Endodermal cell (in vitro differentiated cells): ENCODE measurements around the gene RASA2. TPM values are rescaled to one million over a fixed set of nuclear protein-coding genes. Genes with fewer than 3 reads are reported as not detected.

Experiments used
- DNase-seq: peaks from one replicate; pipeline ENCODE4 v3.0.0-alpha.2; 2017
- H3K27ac ChIP-seq: 2 replicates; pipeline ENCODE4 v1.5.1; 2013; ENCODE audit warnings: mild to moderate bottlenecking, low read depth, low read length, moderate library complexity
- H3K27me3 ChIP-seq: 2 replicates; pipeline ENCODE4 v1.6.1; 2013; ENCODE audit warnings: mild to moderate bottlenecking, low read length, moderate library complexity; ENCODE audit not compliant: insufficient read depth, control insufficient read depth, poor library complexity, severe bottlenecking
- H3K36me3 ChIP-seq: 2 replicates; pipeline ENCODE4 v1.7.0; 2013; ENCODE audit warnings: mild to moderate bottlenecking, low read length, moderate library complexity; ENCODE audit not compliant: control insufficient read depth, insufficient read depth
- H3K4me1 ChIP-seq: one replicate; pipeline ENCODE4 v1.7.0; 2013; ENCODE audit warnings: low read length; ENCODE audit not compliant: control insufficient read depth, insufficient read depth
- H3K4me3 ChIP-seq: 2 replicates; pipeline ENCODE4 v1.5.1; 2013; ENCODE audit warnings: mild to moderate bottlenecking, low read length, moderate library complexity
- H3K9ac ChIP-seq: 2 replicates; pipeline ENCODE4 v1.6.1; 2013; ENCODE audit warnings: mild to moderate bottlenecking, low read length, moderate library complexity; ENCODE audit not compliant: poor library complexity, severe bottlenecking; ENCODE audit errors: extremely low read depth
- H3K9me3 ChIP-seq: 2 replicates; pipeline ENCODE4 v1.6.1; 2013; ENCODE audit warnings: mild to moderate bottlenecking, low read length, moderate library complexity; ENCODE audit not compliant: control insufficient read depth
- H3K27ac Mint-ChIP-seq: 2 replicates; pipeline ENCODE4 v1.8.0; 2020; ENCODE audit warnings: mixed read lengths
- H3K27me3 Mint-ChIP-seq: 2 replicates; pipeline ENCODE4 v1.8.0; 2021; ENCODE audit warnings: mild to moderate bottlenecking, mixed read lengths; ENCODE audit not compliant: insufficient read depth
- H3K36me3 Mint-ChIP-seq: 2 replicates; pipeline ENCODE4 v1.8.0; 2020; ENCODE audit warnings: low read depth, mixed read lengths
- H3K4me1 Mint-ChIP-seq: 2 replicates; pipeline ENCODE4 v1.8.0; 2020; ENCODE audit warnings: mixed read lengths
- H3K4me3 Mint-ChIP-seq: 2 replicates; pipeline ENCODE4 v1.8.0; 2020; ENCODE audit warnings: mild to moderate bottlenecking, moderate library complexity, mixed read lengths
- H3K9me3 Mint-ChIP-seq: 2 replicates; pipeline ENCODE4 v1.8.0; 2020; ENCODE audit warnings: mild to moderate bottlenecking, mixed read lengths
- WGBS, 2 experiments: methylation state at CpG; one replicate each; pipeline versions ENCODE4 v1.1.5 to v1.1.7; 2013; ENCODE audit warnings: missing lambda C conversion rate in 2 of 2, mixed read lengths in 1 of 2; ENCODE audit not compliant: insufficient coverage in 1 of 2, insufficient read length in 1 of 2; 5-methylcytosine and 5-hydroxymethylcytosine counted together
- total RNA-seq, 2 donors: library from RNA; stranded (reverse); fragmentation: NEBNext Ultra II Directional in 1 of 2; extraction: Animal tissue kit (Norgen Biotek cat#: 25700) in 1 of 2; gene quantifications; 2 replicates in 1 of 2; 3 replicates in 1 of 2; pipeline ENCODE4 v1.2.1, GENCODE V29; 2021
- TF ChIP-seq, protein P1 (sequence below): fragments of 200-600 bp; sonication (generic); conservative IDR thresholded peaks from 2 replicates; pipeline ENCODE4 v1.5.0; 2021; ENCODE audit warnings: antibody characterized with exemption, mild to moderate bottlenecking

Gene RASA2
- total RNA-seq, 2 donors from 2014 or later, result 20.5 to 25.0 TPM

DNA sequence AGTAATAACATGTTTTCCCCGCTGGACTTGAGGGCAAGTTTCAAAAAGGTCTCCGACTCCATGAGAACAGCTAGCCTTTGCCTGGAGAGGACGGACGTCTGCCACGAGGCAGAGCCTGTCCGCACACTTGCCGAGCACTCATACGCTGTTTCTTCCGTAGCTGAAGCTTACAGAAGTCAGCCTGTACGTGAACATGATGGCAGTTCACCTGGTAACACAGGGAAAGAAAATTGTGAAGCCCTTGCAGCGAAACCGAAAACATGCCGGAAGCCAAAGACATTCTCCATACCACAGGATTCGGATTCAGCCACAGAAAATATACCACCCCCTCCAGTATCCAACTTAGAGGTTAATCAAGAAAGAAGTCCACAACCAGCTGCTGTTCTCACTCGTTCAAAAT is 43.9 kb upstream of the RASA2 start:
- no peak overlapping the region for H3K27ac Mint-ChIP-seq
- H3K4me1 Mint-ChIP-seq, result peaks cover 5% of the 10 kb centered on the region
- no peaks in the 10 kb centered on the region for H3K4me1 ChIP-seq
- H3K27ac ChIP-seq, result no peak overlapping the region
- H3K27me3 ChIP-seq, result no peaks in the 10 kb centered on the region
- WGBS, 2 experiments, result 93 to 95% methylated on average over 11 to 15 of the region's 15 CpGs
- TF ChIP-seq, protein P1, sequence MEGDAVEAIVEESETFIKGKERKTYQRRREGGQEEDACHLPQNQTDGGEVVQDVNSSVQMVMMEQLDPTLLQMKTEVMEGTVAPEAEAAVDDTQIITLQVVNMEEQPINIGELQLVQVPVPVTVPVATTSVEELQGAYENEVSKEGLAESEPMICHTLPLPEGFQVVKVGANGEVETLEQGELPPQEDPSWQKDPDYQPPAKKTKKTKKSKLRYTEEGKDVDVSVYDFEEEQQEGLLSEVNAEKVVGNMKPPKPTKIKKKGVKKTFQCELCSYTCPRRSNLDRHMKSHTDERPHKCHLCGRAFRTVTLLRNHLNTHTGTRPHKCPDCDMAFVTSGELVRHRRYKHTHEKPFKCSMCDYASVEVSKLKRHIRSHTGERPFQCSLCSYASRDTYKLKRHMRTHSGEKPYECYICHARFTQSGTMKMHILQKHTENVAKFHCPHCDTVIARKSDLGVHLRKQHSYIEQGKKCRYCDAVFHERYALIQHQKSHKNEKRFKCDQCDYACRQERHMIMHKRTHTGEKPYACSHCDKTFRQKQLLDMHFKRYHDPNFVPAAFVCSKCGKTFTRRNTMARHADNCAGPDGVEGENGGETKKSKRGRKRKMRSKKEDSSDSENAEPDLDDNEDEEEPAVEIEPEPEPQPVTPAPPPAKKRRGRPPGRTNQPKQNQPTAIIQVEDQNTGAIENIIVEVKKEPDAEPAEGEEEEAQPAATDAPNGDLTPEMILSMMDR, result no peak
- H3K4me3 Mint-ChIP-seq, result no peak overlapping the region
- H3K4me3 ChIP-seq, result no peak overlapping the region
- H3K9ac ChIP-seq, result no peak overlapping the region
- H3K36me3 Mint-ChIP-seq, result peaks cover 38% of the 10 kb centered on the region
- DNase-seq, result no peak
- H3K9me3 ChIP-seq, result no peaks in the 10 kb centered on the region
- no peaks in the 10 kb centered on the region for H3K9me3 Mint-ChIP-seq
- peaks cover 34% of the 10 kb centered on the region for H3K36me3 ChIP-seq
- H3K27me3 Mint-ChIP-seq, result no peaks in the 10 kb centered on the region

DNA sequence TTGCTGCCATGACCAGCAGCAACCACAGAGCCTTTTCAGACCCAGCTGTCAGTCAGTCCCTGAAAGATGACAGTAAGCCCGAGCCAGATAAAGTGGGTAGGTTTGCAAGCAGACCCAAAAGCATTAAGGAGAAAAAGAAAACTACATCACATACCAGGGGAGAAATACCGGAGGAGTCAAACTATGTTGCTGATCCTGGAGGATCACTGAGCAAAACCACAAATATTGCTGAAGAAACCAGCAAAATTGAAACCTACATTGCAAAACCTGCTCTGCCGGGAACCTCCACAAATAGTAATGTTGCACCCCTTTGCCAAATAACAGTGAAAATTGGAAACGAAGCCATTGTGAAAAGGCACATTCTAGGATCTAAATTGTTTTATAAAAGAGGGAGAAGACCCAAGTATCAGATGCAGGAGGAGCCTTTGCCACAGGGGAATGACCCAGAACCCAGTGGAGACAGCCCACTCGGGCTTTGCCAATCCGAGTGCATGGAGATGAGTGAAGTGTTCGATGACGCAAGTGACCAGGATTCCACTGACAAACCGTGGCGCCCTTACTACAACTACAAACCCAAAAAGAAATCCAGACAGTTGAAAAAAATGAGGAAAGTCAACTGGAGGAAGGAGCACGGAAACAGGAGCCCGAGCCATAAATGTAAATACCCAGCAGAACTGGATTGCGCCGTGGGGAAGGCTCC is 42.1 kb upstream of the RASA2 start:
- H3K9ac ChIP-seq, result no peak overlapping the region
- DNase-seq, result no peak
- Mint-ChIP-seq H3K4me1 (peaks cover 5% of the 10 kb centered on the region), H3K9me3 (no peaks in the 10 kb centered on the region), H3K36me3 (peaks cover 38% of the 10 kb centered on the region), H3K4me3 (no peak overlapping the region), H3K27me3 (no peaks in the 10 kb centered on the region), H3K27ac (no peak overlapping the region)
- WGBS, 2 experiments, result 92 to 94% methylated on average over 7 to 14 of the region's 14 CpGs
- peaks cover 34% of the 10 kb centered on the region for H3K36me3 ChIP-seq
- H3K27ac ChIP-seq, result no peak overlapping the region
- no peaks in the 10 kb centered on the region for H3K27me3 ChIP-seq
- H3K4me1 ChIP-seq, result no peaks in the 10 kb centered on the region
- no peaks in the 10 kb centered on the region for H3K9me3 ChIP-seq
- H3K4me3 ChIP-seq, result no peak overlapping the region
- TF ChIP-seq, protein P1, result no peak

DNA sequence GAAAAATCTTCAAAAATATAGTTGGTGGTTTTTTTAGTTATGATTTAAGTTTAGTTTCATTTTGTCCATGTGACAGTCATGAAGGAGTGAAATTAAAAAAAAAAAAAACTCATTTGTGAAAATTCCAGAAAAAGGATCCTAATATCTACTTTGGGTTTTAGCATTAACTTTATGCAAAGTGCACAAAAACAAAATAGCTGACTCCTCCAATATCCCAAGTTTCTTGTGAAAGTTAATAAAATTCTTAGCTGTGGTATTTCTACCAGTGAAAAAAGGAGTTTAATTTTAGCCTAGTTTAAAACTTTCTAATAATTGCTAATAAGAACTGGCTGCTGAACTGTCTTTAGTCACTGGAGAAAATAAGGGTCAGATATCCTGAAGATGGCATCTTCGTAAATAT is 40.8 kb upstream of the RASA2 start:
- Histone ChIP-seq H3K36me3 (peaks cover 34% of the 10 kb centered on the region), H3K9ac (no peak overlapping the region), H3K9me3 (no peaks in the 10 kb centered on the region), H3K27ac (no peak overlapping the region), H3K4me1 (no peaks in the 10 kb centered on the region), H3K4me3 (no peak overlapping the region), H3K27me3 (no peaks in the 10 kb centered on the region)
- DNase-seq, result no peak
- Mint-ChIP-seq H3K27me3 (no peaks in the 10 kb centered on the region), H3K36me3 (peaks cover 38% of the 10 kb centered on the region), H3K27ac (no peak overlapping the region), H3K4me3 (no peak overlapping the region), H3K9me3 (no peaks in the 10 kb centered on the region), H3K4me1 (peaks cover 8% of the 10 kb centered on the region)
- TF ChIP-seq, protein P1, result no peak
- 87 to 100% methylated on average over 1 of the region's 1 CpG for WGBS, 2 experiments
